Body of pancreas (tissue), 4 donors: ENCODE data around the gene S100A4. TPM values are rescaled to one million over a fixed set of nuclear protein-coding genes. Genes with fewer than 3 reads are reported as not detected.

Source experiments
- ATAC-seq: fragments of 150-250 bp; one replicate; pipeline ENCODE4 v1.9.1; 2016
- DNase-seq, 4 donors: peaks; one replicate each; pipeline ENCODE4 v3.0.0-alpha.2; 2019
- H3K27ac ChIP-seq, 4 donors: fragments of 200-600 bp; sonication (generic); 1 replicate in 3 of 4; 2 replicates in 1 of 4; pipeline versions ENCODE4 v1.5.1 to v1.6.1; 2016 to 2019; ENCODE audit warnings: mild to moderate bottlenecking in 1 of 4, mixed read lengths in 1 of 4, moderate library complexity in 1 of 4
- H3K27me3 ChIP-seq, 2 donors: fragments of 200-600 bp; sonication (generic); one replicate each; pipeline ENCODE4 v1.6.0; 2016; ENCODE audit warnings: mild to moderate bottlenecking in 1 of 2
- H3K36me3 ChIP-seq, 2 donors: fragments of 200-600 bp; sonication (generic); replicated peaks in 1 of 2; 2 replicates each; pipeline ENCODE4 v1.5.1; 2016; ENCODE audit warnings: low read depth in 2 of 2; ENCODE audit not compliant: insufficient read depth in 1 of 2
- H3K4me1 ChIP-seq: fragments of 200-600 bp; sonication (generic); one replicate; pipeline ENCODE4 v1.6.0; 2016
- H3K4me3 ChIP-seq, 2 donors: fragments of 200-600 bp; sonication (generic); 1 replicate in 1 of 2; 2 replicates in 1 of 2; pipeline ENCODE4 v1.5.1; 2016 to 2019
- H3K9me3 ChIP-seq, 3 donors: fragments of 200-600 bp; sonication (generic); 1 replicate in 2 of 3; 2 replicates in 1 of 3; pipeline ENCODE4 v1.5.1; 2016
- POLR2A ChIP-seq, 3 donors: fragments of 450-650 bp; IDR thresholded peaks; one replicate each; pipeline ENCODE4 v1.6.1; 2016; ENCODE audit warnings: antibody characterized with exemption in 3 of 3, mild to moderate bottlenecking in 2 of 3
- WGBS, 2 donors: methylation state at CpG; one replicate each; pipeline ENCODE4 v1.1.5; 2017; 5-methylcytosine and 5-hydroxymethylcytosine counted together
- intact Hi-C: fragments of 100-400 bp; cut with DNase I; formaldehyde crosslinking; loops from one replicate; pipeline ENCODE4 v1.15.1; 2023
- total RNA-seq, 2 donors: library from RNA; depleted of rRNA; stranded (reverse); fragments of >200 nt; gene quantifications; one replicate each; pipeline ENCODE4 v1.1.0, GENCODE V29; 2016
- TF ChIP-seq, protein P1 (sequence below), 7 experiments: fragments of 450-650 bp in 4 of 7; fragments of 200-600 bp in 3 of 7; sonication (generic) in 3 of 7; IDR thresholded peaks; one replicate each; pipeline ENCODE4 v1.5.1; 2016 to 2019; ENCODE audit warnings: antibody characterized with exemption in 7 of 7

S100A4 gene
- total RNA-seq, 2 donors from 2014 or later = 49.5 to 81.7 TPM

DNA sequence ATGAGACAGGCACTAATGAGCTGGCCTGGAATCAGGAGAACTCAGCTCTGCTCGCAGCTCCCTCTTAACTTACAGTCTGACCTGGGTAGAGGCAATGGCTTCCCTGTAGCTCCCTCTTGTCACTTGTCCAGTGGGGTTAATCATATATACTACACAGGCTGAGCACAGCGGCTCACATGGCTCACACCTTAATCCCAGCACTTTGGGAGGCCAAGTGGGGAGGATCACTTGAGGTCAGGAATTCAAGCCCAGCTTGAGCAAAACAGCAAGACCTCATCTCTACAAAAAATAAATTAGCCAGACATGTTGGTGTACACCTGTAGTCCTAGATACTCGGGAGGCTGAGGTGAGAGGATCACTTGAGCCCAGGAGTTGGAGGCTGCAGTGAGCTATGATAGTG, 14.0 kb downstream of the S100A4 start:
- H3K9me3 ChIP-seq = no peaks in the 10 kb centered on the region
- 72 to 83% methylated on average over 3 of the region's 3 CpGs for WGBS, 2 donors
- TF ChIP-seq, protein P1, sequence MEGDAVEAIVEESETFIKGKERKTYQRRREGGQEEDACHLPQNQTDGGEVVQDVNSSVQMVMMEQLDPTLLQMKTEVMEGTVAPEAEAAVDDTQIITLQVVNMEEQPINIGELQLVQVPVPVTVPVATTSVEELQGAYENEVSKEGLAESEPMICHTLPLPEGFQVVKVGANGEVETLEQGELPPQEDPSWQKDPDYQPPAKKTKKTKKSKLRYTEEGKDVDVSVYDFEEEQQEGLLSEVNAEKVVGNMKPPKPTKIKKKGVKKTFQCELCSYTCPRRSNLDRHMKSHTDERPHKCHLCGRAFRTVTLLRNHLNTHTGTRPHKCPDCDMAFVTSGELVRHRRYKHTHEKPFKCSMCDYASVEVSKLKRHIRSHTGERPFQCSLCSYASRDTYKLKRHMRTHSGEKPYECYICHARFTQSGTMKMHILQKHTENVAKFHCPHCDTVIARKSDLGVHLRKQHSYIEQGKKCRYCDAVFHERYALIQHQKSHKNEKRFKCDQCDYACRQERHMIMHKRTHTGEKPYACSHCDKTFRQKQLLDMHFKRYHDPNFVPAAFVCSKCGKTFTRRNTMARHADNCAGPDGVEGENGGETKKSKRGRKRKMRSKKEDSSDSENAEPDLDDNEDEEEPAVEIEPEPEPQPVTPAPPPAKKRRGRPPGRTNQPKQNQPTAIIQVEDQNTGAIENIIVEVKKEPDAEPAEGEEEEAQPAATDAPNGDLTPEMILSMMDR (IDR thresholded peaks at IDR 0.05) = no peak
- no peak for TF ChIP-seq POLR2A (IDR thresholded peaks at IDR 0.05)
- H3K27ac ChIP-seq = no peak overlapping the region
- DNase-seq (no peak), ATAC-seq (no peak)
- intact Hi-C loops = no loop called here
- no peaks in the 10 kb centered on the region for H3K36me3 ChIP-seq
- no peak overlapping the region for H3K4me3 ChIP-seq
- H3K4me1 ChIP-seq = peaks cover 31% of the 10 kb centered on the region
- H3K27me3 ChIP-seq = no peaks in the 10 kb centered on the region

DNA sequence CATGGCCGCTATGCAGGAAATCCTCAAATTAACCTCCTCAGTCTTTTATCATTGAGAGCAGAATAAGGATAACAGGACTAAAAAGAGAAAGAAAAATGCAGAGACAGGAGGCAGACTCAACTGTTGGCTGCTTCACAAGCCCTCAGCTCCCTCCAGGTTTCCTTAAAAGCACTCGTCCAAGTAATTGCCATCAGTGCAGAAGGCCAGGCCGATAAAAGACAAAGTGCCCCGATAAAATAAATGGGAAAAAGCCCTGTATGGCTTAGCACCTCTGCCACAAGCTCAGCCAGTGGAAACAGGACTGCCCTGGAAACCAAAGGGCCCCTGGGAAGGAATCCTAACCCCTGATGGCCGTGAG, 17.9 kb downstream of the S100A4 start:
- no peak for ATAC-seq
- no peak for DNase-seq
- WGBS, 2 donors = 85 to 86% methylated on average over 5 of the region's 5 CpGs
- Histone ChIP-seq H3K4me1 (peaks cover 9% of the 10 kb centered on the region), H3K36me3 (no peaks in the 10 kb centered on the region), H3K4me3 (no peak overlapping the region), H3K9me3 (no peaks in the 10 kb centered on the region), H3K27me3 (no peaks in the 10 kb centered on the region), H3K27ac (no peak overlapping the region)
- TF ChIP-seq, protein P1 (IDR thresholded peaks at IDR 0.05) = no peak
- no peak for TF ChIP-seq POLR2A (IDR thresholded peaks at IDR 0.05)
- intact Hi-C loops = loop anchor here (5.0 kb wide), 1 partner anchor 40 kb away; the partner anchor contains the start of gene S100A2

- TF ChIP-seq, protein P1 (IDR thresholded peaks at IDR 0.05) = no peak
- no peak for DNase-seq
- no peak overlapping the region for H3K27ac ChIP-seq
Measured at GRCh38 chr1:153527023-153527682, 18.5 kb downstream of the S100A4 start.

DNA sequence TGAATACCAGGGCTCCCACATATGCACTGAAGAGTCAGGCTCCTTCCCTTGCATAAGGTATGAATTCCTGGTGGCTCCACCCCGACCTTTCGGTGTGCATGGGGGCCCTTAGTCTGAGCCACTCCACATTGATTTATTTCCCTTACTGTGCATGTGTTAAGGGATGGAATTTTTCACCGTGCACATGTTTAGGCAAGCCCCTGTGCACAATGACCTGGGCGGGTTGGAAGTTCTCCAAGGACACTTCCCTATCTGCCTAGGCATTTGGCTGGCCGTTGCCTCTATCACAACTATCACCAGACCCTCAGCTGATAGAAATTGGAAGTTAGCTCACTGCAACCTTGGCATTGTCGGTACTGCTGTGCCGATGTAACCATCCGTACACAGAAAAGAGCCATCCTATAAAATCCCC, 19.5 kb downstream of the S100A4 start:
- intact Hi-C loops = loop anchor here (5.0 kb wide), 1 partner anchor 41 kb away; the partner anchor contains the start of gene S100A2
- Histone ChIP-seq H3K27ac (no peak overlapping the region), H3K27me3 (no peaks in the 10 kb centered on the region), H3K4me1 (peaks cover 8% of the 10 kb centered on the region), H3K9me3 (no peaks in the 10 kb centered on the region), H3K4me3 (no peak overlapping the region), H3K36me3 (no peaks in the 10 kb centered on the region)
- no peak for TF ChIP-seq POLR2A (IDR thresholded peaks at IDR 0.05)
- TF ChIP-seq, protein P1 (IDR thresholded peaks at IDR 0.05) = no peak
- ATAC-seq (peak; percentile 35), DNase-seq (no peak)
- 23 to 27% methylated on average over 6 to 8 of the region's 8 CpGs for WGBS, 2 donors

More at GRCh38 chr1:153527023-153527682, 18.5 kb downstream of the S100A4 start:
- no peak for ATAC-seq
- intact Hi-C loops = loop anchor here (5.0 kb wide), 1 partner anchor 40 kb away; the partner anchor contains the start of gene S100A2
- Histone ChIP-seq H3K9me3 (no peaks in the 10 kb centered on the region), H3K36me3 (no peaks in the 10 kb centered on the region), H3K27me3 (no peaks in the 10 kb centered on the region), H3K4me3 (no peak overlapping the region), H3K4me1 (peaks cover 8% of the 10 kb centered on the region)
- 85 to 86% methylated on average over 8 of the region's 8 CpGs for WGBS, 2 donors
